HEK293T (cell line): ENCODE results near the gene CDH13.

Experiments used
- BHLHE40 ChIP-seq: fragments of 450-650 bp; IDR thresholded peaks from 2 replicates; pipeline ENCODE4 v1.6.1; 2016; ENCODE audit warnings: mild to moderate bottlenecking, moderate library complexity, borderline replicate concordance
- CTBP1 ChIP-seq: fragments of 450-650 bp; IDR thresholded peaks from 2 replicates; pipeline ENCODE4 v1.6.1; 2016; ENCODE audit warnings: borderline replicate concordance
- FOXA1 ChIP-seq: fragments of 450-650 bp; IDR thresholded peaks from 2 replicates; pipeline ENCODE4 v1.6.1; 2016; ENCODE audit warnings: mild to moderate bottlenecking
- FOXK2 ChIP-seq: fragments of 450-650 bp; IDR thresholded peaks from 2 replicates; pipeline ENCODE4 v1.6.1; 2016; ENCODE audit warnings: mild to moderate bottlenecking
- NFRKB ChIP-seq: fragments of 450-650 bp; IDR thresholded peaks from 2 replicates; pipeline ENCODE4 v1.6.1; 2016; ENCODE audit warnings: mild to moderate bottlenecking, moderate library complexity
- PKNOX1 ChIP-seq: fragments of 450-650 bp; IDR thresholded peaks from 2 replicates; pipeline ENCODE4 v1.6.1; 2016
- SUZ12 ChIP-seq: fragments of 450-650 bp; IDR thresholded peaks from 2 replicates; pipeline ENCODE4 v1.6.1; 2016; ENCODE audit warnings: mild to moderate bottlenecking

- TF ChIP-seq SUZ12: no peak
- TF ChIP-seq NFRKB: no peak
- no peak for TF ChIP-seq CTBP1
- TF ChIP-seq BHLHE40: no peak
- no peak for TF ChIP-seq FOXA1
- TF ChIP-seq FOXK2: no peak
- no peak for TF ChIP-seq PKNOX1
These were observed 738.4 kb downstream of the CDH13 start for GRCh38 chr16:83365166-83365565.
